Prostate gland (tissue), 2 donors: Measurements from ENCODE around the gene TMTC2. TPM values are rescaled to one million over a fixed set of nuclear protein-coding genes. Genes with fewer than 3 reads are reported as not detected.

ENCODE experiments used
- DNase-seq: peaks from one replicate; pipeline ENCODE4 v3.0.0-alpha.2; 2019; ENCODE audit warnings: low spot score
- H3K27ac ChIP-seq, 2 donors: fragments of 200-600 bp; sonication (generic); 2 replicates each; pipeline ENCODE4 v1.5.1; 2017 to 2019
- H3K27me3 ChIP-seq: fragments of 200-600 bp; sonication (generic); replicated peaks from 2 replicates; pipeline ENCODE4 v1.5.1; 2019; ENCODE audit not compliant: insufficient read depth
- H3K36me3 ChIP-seq, 2 donors: fragments of 200-600 bp; sonication (generic); 1 replicate in 1 of 2; 2 replicates in 1 of 2; pipeline versions ENCODE4 v1.5.1 to v1.8.1; 2017 to 2019
- H3K4me1 ChIP-seq: fragments of 200-600 bp; sonication (generic); replicated peaks from 2 replicates; pipeline ENCODE4 v1.5.1; 2019
- H3K4me3 ChIP-seq, 2 donors: fragments of 200-600 bp; sonication (generic); 2 replicates each; pipeline ENCODE4 v1.5.1; 2017 to 2019
- H3K9me3 ChIP-seq: fragments of 200-600 bp; sonication (generic); 2 replicates; pipeline ENCODE4 v1.5.1; 2017
- CTCF ChIP-seq, 4 experiments: fragments of 200-600 bp in 2 of 4; fragments of 450-650 bp in 2 of 4; sonication (generic) in 2 of 4; IDR thresholded peaks; 1 replicate in 3 of 4; 2 replicates in 1 of 4; pipeline ENCODE4 v1.5.1; 2016 to 2019; ENCODE audit warnings: antibody characterized with exemption in 4 of 4, mild to moderate bottlenecking in 2 of 4, moderate library complexity in 2 of 4
- POLR2A ChIP-seq: fragments of 450-650 bp; IDR thresholded peaks from one replicate; pipeline ENCODE4 v1.6.1; 2016; ENCODE audit warnings: antibody characterized with exemption, mild to moderate bottlenecking
- POLR2AphosphoS5 ChIP-seq: sonication (generic); formaldehyde crosslinking; IDR thresholded peaks from one replicate; pipeline ENCODE4 v1.6.1; 2017; ENCODE audit warnings: antibody characterized with exemption
- WGBS: methylation state at CpG from one replicate; pipeline ENCODE4 v1.1.5; 2018; 5-methylcytosine and 5-hydroxymethylcytosine counted together
- intact Hi-C: fragments of 100-400 bp; cut with DNase I; formaldehyde crosslinking; loops from one replicate; pipeline ENCODE4 v1.14.2; 2022
- total RNA-seq, 2 donors: library from RNA; depleted of rRNA; stranded (reverse); fragments of >200 nt; gene quantifications; one replicate each; pipeline ENCODE4 v1.1.0, GENCODE V29; 2016

TMTC2 gene
- total RNA-seq, 2 donors from 2014 or later = 19.0 to 30.7 TPM

- TF ChIP-seq POLR2A (no peak), POLR2AphosphoS5 (no peak), CTCF (IDR thresholded peaks at IDR 0.05) (no peak)
- Histone ChIP-seq H3K4me1 (no peaks in the 10 kb centered on the region), H3K9me3 (no peaks in the 10 kb centered on the region), H3K4me3 (no peak overlapping the region), H3K27ac (no peak overlapping the region), H3K27me3 (no peaks in the 10 kb centered on the region), H3K36me3 (no peaks in the 10 kb centered on the region)
- intact Hi-C loops = no loop called here
- 96% methylated on average over 7 of the region's 7 CpGs for WGBS
- DNase-seq = no peak
These were observed 232.8 kb downstream of the TMTC2 start for GRCh38 chr12:82919388-82920054.

GRCh38 chr12:82923935-82924334, 237.2 kb downstream of the TMTC2 start:
- Histone ChIP-seq H3K27ac (no peak overlapping the region), H3K4me1 (no peaks in the 10 kb centered on the region), H3K27me3 (no peaks in the 10 kb centered on the region), H3K36me3 (no peaks in the 10 kb centered on the region), H3K4me3 (no peak overlapping the region), H3K9me3 (no peaks in the 10 kb centered on the region)
- TF ChIP-seq CTCF (IDR thresholded peaks at IDR 0.05) (no peak), POLR2A (no peak), POLR2AphosphoS5 (no peak)
- intact Hi-C loops = no loop called here
- 95% methylated on average over 1 of the region's 1 CpG for WGBS
- DNase-seq = no peak

GRCh38 chr12:82926630-82927029, 239.9 kb downstream of the TMTC2 start:
- Histone ChIP-seq H3K27me3 (no peaks in the 10 kb centered on the region), H3K4me1 (peaks cover 4% of the 10 kb centered on the region), H3K36me3 (no peaks in the 10 kb centered on the region), H3K4me3 (no peak overlapping the region), H3K9me3 (no peaks in the 10 kb centered on the region), H3K27ac (no peak overlapping the region)
- WGBS = 81% methylated on average over 3 of the region's 3 CpGs
- TF ChIP-seq POLR2A = no peak
- TF ChIP-seq CTCF (IDR thresholded peaks at IDR 0.05) = no peak
- TF ChIP-seq POLR2AphosphoS5 = no peak
- intact Hi-C loops = no loop called here
- DNase-seq = no peak

GRCh38 chr12:82930301-82930700, 243.6 kb downstream of the TMTC2 start:
- Histone ChIP-seq H3K4me3 (no peak overlapping the region), H3K27ac (peak overlapping the region; percentile 67 to 85), H3K36me3 (no peaks in the 10 kb centered on the region), H3K27me3 (no peaks in the 10 kb centered on the region), H3K4me1 (peaks cover 8% of the 10 kb centered on the region), H3K9me3 (no peaks in the 10 kb centered on the region)
- DNase-seq = no peak
- no peak for TF ChIP-seq POLR2A
- intact Hi-C loops = no loop called here
- WGBS = 95% methylated on average over 3 of the region's 3 CpGs

- TF ChIP-seq POLR2A (no peak), POLR2AphosphoS5 (peak; percentile 83)
- peak; percentile 55 for DNase-seq
These were observed 244.8 kb downstream of the TMTC2 start for GRCh38 chr12:82931349-82932116.

More at GRCh38 chr12:82931349-82932116, 244.8 kb downstream of the TMTC2 start:
- 30% methylated on average over 5 of the region's 5 CpGs for WGBS
- no peaks in the 10 kb centered on the region for H3K36me3 ChIP-seq
- H3K27me3 ChIP-seq = no peaks in the 10 kb centered on the region
- intact Hi-C loops = no loop called here
- no peaks in the 10 kb centered on the region for H3K9me3 ChIP-seq
- peaks cover 8% of the 10 kb centered on the region for H3K4me1 ChIP-seq
- peak overlapping the region; percentile 67 to 85 for H3K27ac ChIP-seq
- H3K4me3 ChIP-seq = no peak overlapping the region
